Esophagus squamous epithelium (tissue), 4 donors: ENCODE results near the gene DICER1.

Experiments
- CTCF ChIP-seq, 6 experiments: fragments of 450-650 bp in 4 of 6; fragments of 200-600 bp in 2 of 6; sonication (generic) in 2 of 6; IDR thresholded peaks; one replicate each; pipeline ENCODE4 v1.5.1; 2016 to 2019; ENCODE audit warnings: antibody characterized with exemption in 6 of 6, mild to moderate bottlenecking in 4 of 6, moderate library complexity in 4 of 6
- POLR2A ChIP-seq, 4 donors: fragments of 450-650 bp; IDR thresholded peaks; one replicate each; pipeline ENCODE4 v1.6.1; 2017; ENCODE audit warnings: antibody characterized with exemption in 4 of 4, mild to moderate bottlenecking in 4 of 4, moderate library complexity in 3 of 4

GRCh38 chr14:95087619-95088018 lies 69.7 kb downstream of the DICER1 start:
- TF ChIP-seq CTCF (IDR thresholded peaks at IDR 0.05) (no peak), POLR2A (IDR thresholded peaks at IDR 0.05) (no peak)
